ENCODE results near the gene LIN37.

DNA sequence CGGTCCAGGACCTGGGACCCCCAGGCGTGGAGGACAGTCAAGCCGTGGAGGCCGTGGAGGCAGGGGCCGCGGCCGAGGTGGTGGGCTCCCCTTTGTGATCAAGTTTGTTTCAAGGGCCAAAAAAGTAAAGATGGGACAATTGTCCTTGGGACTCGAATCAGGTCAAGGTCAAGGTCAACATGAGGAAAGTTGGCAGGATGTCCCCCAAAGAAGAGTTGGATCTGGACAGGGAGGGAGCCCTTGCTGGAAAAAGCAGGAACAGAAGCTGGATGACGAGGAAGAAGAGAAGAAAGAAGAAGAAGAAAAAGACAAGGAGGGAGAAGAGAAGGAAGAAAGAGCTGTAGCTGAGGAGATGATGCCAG, 28.2 kb upstream of the LIN37 start:
- TF ChIP-seq, protein P1, sequence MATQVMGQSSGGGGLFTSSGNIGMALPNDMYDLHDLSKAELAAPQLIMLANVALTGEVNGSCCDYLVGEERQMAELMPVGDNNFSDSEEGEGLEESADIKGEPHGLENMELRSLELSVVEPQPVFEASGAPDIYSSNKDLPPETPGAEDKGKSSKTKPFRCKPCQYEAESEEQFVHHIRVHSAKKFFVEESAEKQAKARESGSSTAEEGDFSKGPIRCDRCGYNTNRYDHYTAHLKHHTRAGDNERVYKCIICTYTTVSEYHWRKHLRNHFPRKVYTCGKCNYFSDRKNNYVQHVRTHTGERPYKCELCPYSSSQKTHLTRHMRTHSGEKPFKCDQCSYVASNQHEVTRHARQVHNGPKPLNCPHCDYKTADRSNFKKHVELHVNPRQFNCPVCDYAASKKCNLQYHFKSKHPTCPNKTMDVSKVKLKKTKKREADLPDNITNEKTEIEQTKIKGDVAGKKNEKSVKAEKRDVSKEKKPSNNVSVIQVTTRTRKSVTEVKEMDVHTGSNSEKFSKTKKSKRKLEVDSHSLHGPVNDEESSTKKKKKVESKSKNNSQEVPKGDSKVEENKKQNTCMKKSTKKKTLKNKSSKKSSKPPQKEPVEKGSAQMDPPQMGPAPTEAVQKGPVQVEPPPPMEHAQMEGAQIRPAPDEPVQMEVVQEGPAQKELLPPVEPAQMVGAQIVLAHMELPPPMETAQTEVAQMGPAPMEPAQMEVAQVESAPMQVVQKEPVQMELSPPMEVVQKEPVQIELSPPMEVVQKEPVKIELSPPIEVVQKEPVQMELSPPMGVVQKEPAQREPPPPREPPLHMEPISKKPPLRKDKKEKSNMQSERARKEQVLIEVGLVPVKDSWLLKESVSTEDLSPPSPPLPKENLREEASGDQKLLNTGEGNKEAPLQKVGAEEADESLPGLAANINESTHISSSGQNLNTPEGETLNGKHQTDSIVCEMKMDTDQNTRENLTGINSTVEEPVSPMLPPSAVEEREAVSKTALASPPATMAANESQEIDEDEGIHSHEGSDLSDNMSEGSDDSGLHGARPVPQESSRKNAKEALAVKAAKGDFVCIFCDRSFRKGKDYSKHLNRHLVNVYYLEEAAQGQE (IDR thresholded peaks at IDR 0.05; ENCODE audit: insufficient read depth in 1 of 2, low read depth in 2 of 2, low read length in 2 of 2), result no peak
- TF ChIP-seq POLR2AphosphoS5 (IDR thresholded peaks at IDR 0.05; ENCODE audit: low read depth, low read length) (no peak), TAF1 (IDR thresholded peaks at IDR 0.05; ENCODE audit: borderline replicate concordance, insufficient read depth, low read length) (no peak), FOXP2 (optimal IDR thresholded peaks at IDR 0.05; ENCODE audit: borderline replicate concordance, extremely low read depth, extremely low read length, insufficient read depth) (no peak)
